ENCODE measurements around the gene HPSE2. TPM values are rescaled to one million over a fixed set of nuclear protein-coding genes. Genes with fewer than 3 reads are reported as not detected.

HPSE2 gene
- total RNA-seq, 4 donors from 2014 or later = not detected

DNA sequence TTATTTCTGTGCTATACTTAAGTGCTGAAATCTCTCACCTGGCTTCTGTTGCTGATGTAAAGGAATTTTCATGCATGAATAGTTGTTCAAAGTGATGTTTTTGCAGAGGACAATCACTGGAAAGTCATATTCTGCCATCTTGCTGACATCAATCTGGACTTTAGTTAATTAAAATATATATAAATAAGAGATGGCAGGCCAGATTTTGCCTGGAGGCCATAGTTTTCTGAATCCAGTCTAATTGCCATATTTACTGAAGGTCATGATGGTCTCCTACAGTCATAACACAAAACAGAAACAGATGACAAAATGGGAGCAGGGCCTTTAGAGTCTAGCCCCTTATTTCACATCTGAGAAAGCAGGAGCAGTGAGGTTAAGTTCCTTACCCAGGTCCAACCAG, 228.2 kb downstream of the HPSE2 start:
- DNase-seq = no peak
- TF ChIP-seq, protein P1, sequence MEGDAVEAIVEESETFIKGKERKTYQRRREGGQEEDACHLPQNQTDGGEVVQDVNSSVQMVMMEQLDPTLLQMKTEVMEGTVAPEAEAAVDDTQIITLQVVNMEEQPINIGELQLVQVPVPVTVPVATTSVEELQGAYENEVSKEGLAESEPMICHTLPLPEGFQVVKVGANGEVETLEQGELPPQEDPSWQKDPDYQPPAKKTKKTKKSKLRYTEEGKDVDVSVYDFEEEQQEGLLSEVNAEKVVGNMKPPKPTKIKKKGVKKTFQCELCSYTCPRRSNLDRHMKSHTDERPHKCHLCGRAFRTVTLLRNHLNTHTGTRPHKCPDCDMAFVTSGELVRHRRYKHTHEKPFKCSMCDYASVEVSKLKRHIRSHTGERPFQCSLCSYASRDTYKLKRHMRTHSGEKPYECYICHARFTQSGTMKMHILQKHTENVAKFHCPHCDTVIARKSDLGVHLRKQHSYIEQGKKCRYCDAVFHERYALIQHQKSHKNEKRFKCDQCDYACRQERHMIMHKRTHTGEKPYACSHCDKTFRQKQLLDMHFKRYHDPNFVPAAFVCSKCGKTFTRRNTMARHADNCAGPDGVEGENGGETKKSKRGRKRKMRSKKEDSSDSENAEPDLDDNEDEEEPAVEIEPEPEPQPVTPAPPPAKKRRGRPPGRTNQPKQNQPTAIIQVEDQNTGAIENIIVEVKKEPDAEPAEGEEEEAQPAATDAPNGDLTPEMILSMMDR (IDR thresholded peaks at IDR 0.05) = no peak
- TF ChIP-seq POLR2A (IDR thresholded peaks at IDR 0.05) = no peak
- H3K27ac ChIP-seq = no peak overlapping the region
- H3K27me3 ChIP-seq = no peaks in the 10 kb centered on the region
- H3K9me3 ChIP-seq = no peaks in the 10 kb centered on the region
- H3K4me1 ChIP-seq = no peaks in the 10 kb centered on the region
- intact Hi-C loops (cut with DNase I) = no loop called here
- no peaks in the 10 kb centered on the region for H3K36me3 ChIP-seq
- H3K4me3 ChIP-seq (replicated peaks in 1 of 3) = no peak overlapping the region

DNA sequence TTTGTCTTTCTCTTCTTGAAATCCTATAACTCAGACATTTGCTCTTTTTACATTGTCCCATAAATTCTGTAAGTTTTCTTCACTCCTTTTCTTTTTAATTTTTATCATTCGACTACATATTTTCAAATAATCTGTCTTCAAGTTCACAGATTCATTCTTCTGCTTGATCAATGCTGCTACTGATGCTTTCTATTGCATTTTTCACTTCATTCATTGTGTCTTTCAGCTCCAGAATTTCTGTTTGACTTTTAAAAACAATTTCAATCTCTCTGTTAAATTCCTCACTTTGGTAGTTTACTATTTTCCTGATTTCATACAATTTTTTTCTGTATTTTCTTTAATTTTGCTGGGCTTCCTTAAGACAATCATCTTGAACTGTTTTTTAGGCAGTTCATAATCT, 230.4 kb downstream of the HPSE2 start:
- intact Hi-C loops (cut with DNase I) = no loop called here
- 91 to 92% methylated on average over 1 of the region's 1 CpG for WGBS, 2 donors
- no peak for DNase-seq
- Histone ChIP-seq H3K4me1 (no peaks in the 10 kb centered on the region), H3K27me3 (no peaks in the 10 kb centered on the region), H3K4me3 (replicated peaks in 1 of 3) (no peak overlapping the region), H3K36me3 (no peaks in the 10 kb centered on the region), H3K27ac (no peak overlapping the region), H3K9me3 (no peaks in the 10 kb centered on the region)
- no peak for TF ChIP-seq POLR2A (IDR thresholded peaks at IDR 0.05)
- TF ChIP-seq, protein P1 (IDR thresholded peaks at IDR 0.05) = no peak

- intact Hi-C loops (cut with DNase I) = no loop called here
- Histone ChIP-seq H3K9me3 (no peaks in the 10 kb centered on the region), H3K4me1 (no peaks in the 10 kb centered on the region), H3K36me3 (no peaks in the 10 kb centered on the region), H3K27ac (no peak overlapping the region), H3K27me3 (no peaks in the 10 kb centered on the region), H3K4me3 (replicated peaks in 1 of 3) (no peak overlapping the region)
- no peak for DNase-seq
- TF ChIP-seq POLR2A (IDR thresholded peaks at IDR 0.05) = no peak
- TF ChIP-seq, protein P1 (IDR thresholded peaks at IDR 0.05) = no peak
- 74 to 86% methylated on average over 1 of the region's 1 CpG for WGBS, 2 donors
Measured at GRCh38 chr10:99004738-99005137, 230.9 kb downstream of the HPSE2 start.

DNA sequence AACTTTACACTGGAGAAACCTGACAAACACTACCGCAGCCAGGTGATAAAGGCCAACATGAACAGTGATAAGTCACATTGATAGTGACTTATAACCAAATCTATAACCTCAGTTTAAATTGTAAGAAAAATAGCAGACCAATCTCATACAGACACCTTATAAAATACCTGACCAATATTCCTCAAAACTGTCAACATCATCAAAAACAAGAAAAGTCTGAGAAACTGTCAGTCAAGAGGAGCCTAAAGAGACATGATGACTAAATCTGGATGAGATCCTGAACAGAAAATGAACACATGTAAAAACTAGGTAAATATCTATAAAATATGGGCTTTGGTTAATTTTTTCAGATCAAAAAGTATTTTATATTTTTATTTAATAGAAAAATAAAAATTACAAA, 233.3 kb downstream of the HPSE2 start:
- 97% methylated on average over 1 of the region's 1 CpG for WGBS, 2 donors

DNA sequence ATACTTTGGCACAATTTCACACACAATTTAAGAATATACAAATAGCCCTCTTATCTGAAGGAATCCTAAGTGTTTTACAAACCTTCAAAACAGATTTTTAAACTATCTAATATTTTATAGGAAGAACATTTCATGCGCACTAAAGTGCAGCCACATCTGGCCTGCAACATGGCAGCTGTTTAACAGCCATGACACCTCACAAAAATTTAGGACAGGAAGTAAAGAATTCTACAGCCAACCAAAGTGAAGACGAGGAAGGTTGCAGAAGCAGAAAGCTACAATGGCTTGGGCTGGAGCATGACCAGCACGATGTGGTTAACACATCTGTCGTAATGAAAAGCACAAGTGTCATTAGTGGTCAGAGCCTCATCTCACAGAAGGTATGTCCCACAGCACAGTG, 238.1 kb downstream of the HPSE2 start:
- DNase-seq = no peak
- Histone ChIP-seq H3K27me3 (no peaks in the 10 kb centered on the region), H3K36me3 (no peaks in the 10 kb centered on the region), H3K9me3 (no peaks in the 10 kb centered on the region), H3K4me3 (replicated peaks in 1 of 3) (no peak overlapping the region), H3K27ac (no peak overlapping the region), H3K4me1 (no peaks in the 10 kb centered on the region)
- TF ChIP-seq, protein P1 (IDR thresholded peaks at IDR 0.05) = no peak
- TF ChIP-seq POLR2A (IDR thresholded peaks at IDR 0.05) = no peak
- intact Hi-C loops (cut with DNase I) = no loop called here
- 70 to 71% methylated on average over 4 of the region's 4 CpGs for WGBS, 2 donors

More for the DNA sequence above, 233.3 kb downstream of the HPSE2 start:
- Histone ChIP-seq H3K36me3 (no peaks in the 10 kb centered on the region), H3K4me1 (no peaks in the 10 kb centered on the region), H3K4me3 (replicated peaks in 1 of 3) (no peak overlapping the region), H3K9me3 (no peaks in the 10 kb centered on the region), H3K27me3 (no peaks in the 10 kb centered on the region), H3K27ac (no peak overlapping the region)
- intact Hi-C loops (cut with DNase I) = no loop called here
- TF ChIP-seq, protein P1 (IDR thresholded peaks at IDR 0.05) = no peak
- TF ChIP-seq POLR2A (IDR thresholded peaks at IDR 0.05) = no peak
- no peak for DNase-seq
